Daoy (cell line): ENCODE data around the gene GZMM. TPM values are rescaled to one million over a fixed set of nuclear protein-coding genes. Genes with fewer than 3 reads are reported as not detected.

ENCODE experiments used
- DNase-seq: peaks from one replicate; pipeline ENCODE4 v3.0.0-alpha.2; 2015; ENCODE audit warnings: low read depth
- total RNA-seq: library from RNA; depleted of rRNA; stranded (reverse); fragments of >200 nt; shearing (Covaris generic); gene quantifications from 2 replicates; pipeline ENCODE4 v1.2.3, GENCODE V29; 2014; rRNA removed

GZMM gene
- total RNA-seq: 4.2 and 5.5 TPM in 2 replicates

- no peak for DNase-seq
Measured at GRCh38 chr19:543910-544608, at the start of gene GZMM. TSS of gene GZMM (plus strand) at chr19:544053. CDS start at chr19:544072, 19 bp downstream.

- DNase-seq: no peak
Measured at GRCh38 chr19:494171-495080, 49.4 kb upstream of the GZMM start.

GRCh38 chr19:495081-495401 is 48.8 kb upstream of the GZMM start:
- DNase-seq: no peak

- peak; percentile 68 for DNase-seq
Measured at GRCh38 chr19:495402-496111, 48.3 kb upstream of the GZMM start.

GRCh38 chr19:496112-496665 is 47.7 kb upstream of the GZMM start, which contains the start of gene MADCAM1:
TSS of gene MADCAM1 (plus strand) at chr19:496486. CDS start at chr19:496500, 14 bp downstream.
- no peak for DNase-seq

- no peak for DNase-seq
Measured at GRCh38 chr19:496986-497385, 46.9 kb upstream of the GZMM start.

GRCh38 chr19:497491-497868 is 46.4 kb upstream of the GZMM start:
- DNase-seq: no peak

- no peak for DNase-seq
Measured at GRCh38 chr19:497869-498510, 45.9 kb upstream of the GZMM start.

- no peak for DNase-seq
Measured at GRCh38 chr19:498511-498891, 45.4 kb upstream of the GZMM start.

GRCh38 chr19:498977-499623 is 44.8 kb upstream of the GZMM start:
- no peak for DNase-seq

GRCh38 chr19:501646-502045 is 42.2 kb upstream of the GZMM start:
- no peak for DNase-seq

GRCh38 chr19:504616-505015 is 39.2 kb upstream of the GZMM start:
- no peak for DNase-seq

- peak; percentile 99 for DNase-seq
Measured at GRCh38 chr19:506404-507285, 37.2 kb upstream of the GZMM start.

- DNase-seq: peak; percentile 89
Measured at GRCh38 chr19:507286-508203, 36.3 kb upstream of the GZMM start, which contains the start of gene TPGS1. TSS of gene TPGS1 (plus strand) at chr19:507497. CDS start at chr19:507507, 10 bp downstream.

- no peak for DNase-seq
Measured at GRCh38 chr19:508204-509150, 35.4 kb upstream of the GZMM start.

GRCh38 chr19:510606-511100 is 33.2 kb upstream of the GZMM start:
- peak; percentile 93 for DNase-seq

GRCh38 chr19:511101-511851 is 32.6 kb upstream of the GZMM start:
- peak; percentile 89 for DNase-seq
